T follicular helper cell (primary cell): ENCODE measurements around the gene ARHGAP26.
"Not testable (repeated sequence)": the region's sequence is repeated elsewhere in the genome, so short reads cannot be mapped to it uniquely, and the experiment has no call there.

Source experiments
- DNase-seq: peaks from one replicate; pipeline ENCODE4 v3.0.0-alpha.2; 2020; ENCODE audit warnings: low read depth

ARHGAP26 gene

DNA sequence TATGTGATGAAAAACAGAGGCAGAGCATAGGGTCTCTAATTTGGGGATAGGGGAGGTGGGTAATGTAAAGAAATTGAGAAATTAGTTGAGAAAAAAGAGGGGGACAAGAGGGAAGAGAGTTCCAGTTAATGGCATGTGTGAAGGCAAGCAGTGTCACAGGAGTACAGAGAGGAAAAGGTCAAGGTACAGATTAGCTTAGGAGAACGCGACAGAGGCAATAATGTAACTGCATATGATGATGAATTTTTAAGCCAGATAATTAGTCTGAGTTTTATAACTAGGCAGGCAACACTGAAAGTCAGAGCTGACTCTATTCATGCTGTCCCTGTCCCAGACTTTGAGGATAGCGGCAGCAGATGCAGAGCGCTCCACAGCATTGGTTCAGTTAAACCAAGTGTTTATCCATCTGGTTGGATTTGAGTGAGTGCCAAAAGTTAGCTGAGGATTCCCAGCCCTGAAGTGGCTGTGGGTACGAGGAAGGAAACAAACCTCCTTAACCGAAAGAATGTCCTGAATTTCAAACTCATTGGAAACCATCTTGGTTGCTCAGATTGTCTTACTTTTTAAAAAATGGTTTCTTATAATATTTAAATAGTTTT lies 315.2 kb downstream of the ARHGAP26 start:
- DNase-seq = no peak

DNA sequence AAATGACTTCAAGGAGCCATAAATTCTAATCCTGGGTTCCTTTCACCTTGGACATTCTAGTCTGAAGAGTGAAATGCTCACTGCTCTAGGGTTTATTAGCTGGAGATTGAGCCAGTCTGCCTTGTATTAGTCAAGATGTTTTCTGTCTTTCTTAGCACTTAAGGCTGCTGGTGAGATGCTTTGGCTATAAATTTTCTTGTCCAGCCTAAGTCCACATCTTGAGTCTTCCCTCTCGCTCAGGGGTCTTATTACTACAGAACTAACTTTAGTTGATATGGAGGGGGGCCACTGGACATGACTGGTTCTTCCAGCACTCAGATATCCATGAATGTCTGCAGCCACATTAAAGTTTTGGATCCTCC lies 316.4 kb downstream of the ARHGAP26 start:
- DNase-seq = no peak

DNA sequence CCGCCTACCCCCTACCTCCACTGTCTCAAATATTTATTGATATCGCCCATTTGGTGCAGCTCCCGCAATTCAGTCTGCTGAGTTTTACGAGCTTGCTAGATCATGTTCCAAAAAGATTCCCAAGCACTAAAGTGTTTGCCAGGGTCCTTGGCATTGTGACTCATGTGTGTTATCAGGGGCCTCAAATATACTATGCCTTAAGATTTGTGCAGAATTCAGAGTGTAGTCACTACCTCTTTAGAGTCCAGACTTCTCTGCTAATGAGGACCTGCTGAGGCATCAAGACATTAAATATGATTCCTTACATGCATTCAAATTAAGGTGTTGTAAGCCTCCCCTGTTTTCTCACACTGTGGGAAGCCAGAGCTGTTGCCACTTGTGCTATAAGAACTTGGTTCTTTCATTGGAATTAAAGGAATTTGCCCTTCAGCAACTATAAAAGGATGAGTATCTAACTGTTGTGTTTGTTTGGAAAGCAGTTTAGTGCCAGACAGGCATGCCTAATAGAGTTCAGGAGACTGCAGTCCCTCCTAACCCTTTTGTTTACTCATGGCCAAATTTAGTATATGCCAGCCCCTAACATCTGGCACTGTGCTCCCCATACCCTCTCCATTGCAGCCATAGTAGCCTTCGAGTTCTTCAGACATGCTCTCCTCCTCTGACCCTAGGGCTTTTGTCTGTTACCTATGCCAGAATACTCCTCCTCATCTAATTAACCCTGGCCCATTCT lies 316.9 kb downstream of the ARHGAP26 start:
- no peak for DNase-seq

DNA sequence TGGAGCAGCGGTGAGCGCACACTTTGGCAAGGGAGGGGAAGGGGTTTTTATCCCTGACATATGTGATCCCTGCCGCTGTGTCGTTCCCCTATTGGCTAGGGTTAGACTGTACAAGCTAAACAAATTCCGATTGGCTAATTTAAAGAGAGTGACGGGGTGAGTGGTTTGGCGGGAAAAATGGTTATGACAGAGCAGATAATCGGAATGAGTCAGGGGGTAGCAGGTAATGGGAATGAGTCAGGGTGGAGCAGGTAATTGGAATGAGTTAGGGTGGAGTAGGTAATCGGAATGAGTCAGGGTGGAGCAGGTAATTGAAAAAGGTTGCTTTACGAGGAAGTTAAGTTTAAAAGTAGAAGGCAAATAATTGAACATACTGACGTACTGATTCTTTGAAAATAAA lies 318.5 kb downstream of the ARHGAP26 start:
- DNase-seq = not testable (repeated sequence)

DNA sequence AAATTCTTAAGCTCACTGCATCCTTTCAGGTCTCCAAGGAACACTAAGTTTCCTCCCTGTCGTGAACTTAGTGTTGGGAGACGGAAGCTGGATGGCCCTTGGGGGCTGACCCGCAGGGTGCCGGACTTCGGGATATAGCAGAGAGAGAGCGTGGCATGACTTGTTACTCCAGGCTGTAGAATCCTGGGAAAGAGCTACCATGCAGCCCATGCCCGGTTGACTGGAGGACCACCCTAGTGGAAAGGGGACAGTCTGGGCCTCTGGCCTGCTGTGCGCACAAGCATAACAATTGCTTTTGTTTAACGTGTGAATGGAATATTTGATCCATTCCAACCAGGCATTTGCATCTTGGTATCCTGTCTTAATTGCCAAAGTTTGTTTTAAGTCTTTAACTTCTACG lies 319.9 kb downstream of the ARHGAP26 start:
- DNase-seq = not testable (repeated sequence)

DNA sequence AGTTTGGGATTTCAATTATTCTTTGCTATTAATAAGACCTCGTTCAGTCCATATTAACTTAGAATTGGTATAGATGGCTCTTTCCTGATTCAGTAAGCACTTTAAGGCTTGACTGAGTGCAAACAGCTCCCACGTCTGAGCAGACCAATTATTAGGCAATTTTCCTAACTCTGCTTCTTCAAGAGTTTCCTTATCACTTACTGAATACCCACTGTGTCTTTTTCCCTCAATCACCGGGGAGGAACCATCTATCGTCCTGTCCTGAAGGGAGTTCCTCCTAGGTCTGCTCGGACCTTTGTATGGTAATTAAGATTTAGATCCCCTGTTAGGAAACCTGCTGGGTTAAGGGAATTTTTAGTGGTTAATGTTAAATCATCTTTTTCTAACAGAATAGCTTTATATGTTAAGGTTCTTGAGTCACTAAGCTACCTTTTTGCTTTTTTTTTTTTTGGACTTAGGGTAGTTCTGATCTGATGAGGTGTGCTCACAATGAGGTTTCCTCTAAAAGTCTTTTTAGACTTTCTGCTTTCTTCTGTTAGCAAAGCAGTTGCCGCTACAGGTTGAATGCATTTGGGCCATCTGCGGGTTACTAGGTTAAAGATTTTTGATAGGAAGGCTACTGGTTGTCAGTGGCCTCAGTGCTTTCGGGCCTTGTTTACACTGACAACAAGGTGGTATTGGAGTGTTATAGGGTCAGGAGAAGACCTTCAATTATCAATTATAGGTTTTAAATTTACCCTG lies 322.7 kb downstream of the ARHGAP26 start:
- not testable (repeated sequence) for DNase-seq

DNA sequence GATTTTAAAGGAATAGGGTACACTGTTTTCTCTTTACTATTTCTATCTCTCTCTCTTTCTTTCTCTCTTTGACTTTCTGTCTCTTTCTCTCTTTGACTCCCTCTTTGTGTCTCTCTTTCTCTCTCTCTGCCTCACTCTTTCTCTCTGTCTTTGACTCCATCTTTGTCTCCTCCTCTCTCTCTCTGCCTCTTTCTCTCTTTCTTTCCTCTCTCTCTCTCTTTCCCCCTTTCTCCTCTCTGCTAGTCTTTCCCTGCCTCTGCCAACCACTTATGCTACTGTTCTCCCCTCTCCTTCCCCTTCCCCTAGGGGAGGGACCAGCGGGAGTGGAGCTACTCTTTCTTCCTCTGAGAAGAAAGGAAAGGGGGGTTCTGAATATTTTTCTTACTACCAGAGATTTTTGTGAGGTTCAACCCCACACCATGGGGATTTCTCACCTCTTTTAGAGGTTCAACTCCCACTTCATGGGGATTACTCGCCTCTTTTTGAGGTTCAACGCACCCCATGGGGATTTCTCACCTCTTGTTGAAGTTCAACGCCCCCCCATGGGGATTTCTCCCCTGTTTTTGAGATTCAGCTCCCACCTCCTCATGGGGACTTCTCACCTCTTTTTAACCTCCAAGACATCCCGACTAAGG lies 323.4 kb downstream of the ARHGAP26 start:
- no peak for DNase-seq

DNA sequence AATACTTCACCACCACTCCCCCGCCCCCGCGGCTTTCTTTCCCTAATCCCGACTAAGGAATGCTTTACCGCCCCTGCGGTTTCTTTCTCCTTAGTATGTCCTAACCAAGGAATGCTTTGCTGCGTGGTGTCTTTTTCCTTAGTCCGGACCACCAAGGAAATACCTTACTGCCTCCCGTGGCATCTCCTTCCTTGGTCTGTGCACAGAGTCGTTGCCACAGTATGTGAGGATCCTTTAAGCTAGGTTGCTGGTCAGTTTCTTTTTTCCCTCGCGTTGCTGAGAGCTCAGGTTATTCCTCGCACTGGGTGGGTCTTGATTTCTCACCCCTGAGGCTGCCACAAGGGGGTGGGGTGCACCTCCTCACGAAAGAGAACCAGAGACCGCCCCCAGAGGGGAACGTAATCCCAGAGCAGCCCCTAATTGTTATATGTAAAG lies 323.9 kb downstream of the ARHGAP26 start:
- no peak for DNase-seq

DNA sequence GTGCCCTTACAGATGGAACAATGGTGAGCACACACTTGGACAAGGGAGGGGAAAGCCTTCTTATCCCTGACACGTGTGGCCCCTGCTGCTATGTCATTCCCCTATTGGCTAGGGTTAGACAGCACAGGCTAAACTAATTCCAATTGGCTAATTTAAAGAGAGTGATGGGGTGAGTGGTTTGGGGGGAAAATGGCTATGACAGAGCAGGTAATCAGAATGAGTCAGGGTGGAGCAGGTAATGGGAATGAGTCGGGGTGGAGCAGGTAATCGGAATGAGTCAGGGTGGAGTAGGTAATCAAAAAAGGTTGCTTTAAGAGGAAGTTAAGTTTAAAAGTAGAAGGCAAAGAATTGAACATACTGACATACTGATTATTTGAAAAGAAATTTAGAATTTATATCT lies 324.4 kb downstream of the ARHGAP26 start:
- DNase-seq = not testable (repeated sequence)

DNA sequence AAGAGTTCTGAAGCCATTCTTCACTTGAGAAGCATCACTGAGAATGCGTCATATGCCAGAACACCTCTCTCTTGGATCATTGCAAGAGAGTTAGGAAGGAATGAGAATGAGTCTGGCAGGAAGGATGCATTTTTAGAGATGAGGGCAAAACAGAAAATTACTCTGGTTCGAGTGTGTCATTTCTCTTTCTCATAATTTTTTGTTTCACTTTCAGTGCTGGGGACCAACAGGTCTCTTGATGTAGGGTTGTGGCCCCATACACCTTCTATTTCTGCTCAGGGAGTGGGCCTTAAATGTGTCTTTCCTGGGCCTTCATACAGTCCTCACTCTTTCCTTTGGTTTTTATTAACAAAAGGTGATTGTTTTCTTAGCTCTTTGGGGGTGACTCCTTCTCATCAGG lies 330.9 kb downstream of the ARHGAP26 start:
- no peak for DNase-seq

DNA sequence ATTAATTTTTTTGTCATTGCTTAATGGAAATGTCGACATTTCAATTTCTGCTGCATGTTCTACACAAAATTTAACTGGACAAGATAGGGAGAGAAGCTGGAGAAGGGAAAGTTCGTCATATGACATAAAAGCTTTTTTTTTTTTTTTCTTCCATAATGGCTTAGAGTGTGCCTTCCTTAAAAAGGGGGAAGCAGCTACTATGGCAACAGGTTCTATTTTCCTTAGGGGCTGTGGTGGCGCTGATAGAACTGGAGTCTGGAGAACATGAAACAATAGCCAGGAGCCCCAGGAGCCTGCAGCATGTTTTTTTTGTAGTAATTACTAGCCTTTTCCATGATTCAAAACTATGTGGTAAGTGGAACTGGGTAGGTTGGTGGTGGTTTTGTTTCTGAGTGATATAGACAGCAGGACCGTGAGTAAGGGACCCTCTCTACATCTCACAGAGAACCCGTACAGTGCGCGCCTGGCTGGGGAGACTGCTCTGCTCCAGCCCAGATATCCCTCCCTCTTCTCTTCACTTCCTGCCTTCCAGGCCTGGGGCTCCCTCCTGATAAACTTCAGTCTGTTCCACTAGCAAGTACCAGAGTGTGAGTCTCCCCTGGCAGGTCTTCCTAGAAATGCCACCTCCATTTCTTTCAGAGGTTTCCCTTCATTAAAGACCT lies 331.7 kb downstream of the ARHGAP26 start:
- no peak for DNase-seq

DNA sequence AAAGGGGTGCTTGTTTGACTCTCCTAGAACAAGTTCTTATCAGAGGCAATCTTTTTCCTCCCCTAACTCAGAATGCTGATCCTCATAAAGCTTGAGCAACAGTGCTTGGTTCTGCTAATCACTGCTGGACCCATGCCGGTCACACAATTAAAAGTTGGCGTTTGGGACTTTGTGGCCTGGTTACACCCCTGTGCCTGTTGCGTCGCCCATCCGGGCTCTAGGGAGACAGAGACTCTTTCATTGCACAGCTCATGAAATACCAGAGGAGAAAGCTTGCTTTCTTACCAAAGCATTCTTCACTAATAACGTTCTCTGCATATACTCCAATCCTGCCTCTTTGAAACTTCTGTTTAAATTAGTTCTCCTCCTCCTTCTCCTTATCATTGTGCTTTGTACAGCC lies 332.2 kb downstream of the ARHGAP26 start:
- no peak for DNase-seq

DNA sequence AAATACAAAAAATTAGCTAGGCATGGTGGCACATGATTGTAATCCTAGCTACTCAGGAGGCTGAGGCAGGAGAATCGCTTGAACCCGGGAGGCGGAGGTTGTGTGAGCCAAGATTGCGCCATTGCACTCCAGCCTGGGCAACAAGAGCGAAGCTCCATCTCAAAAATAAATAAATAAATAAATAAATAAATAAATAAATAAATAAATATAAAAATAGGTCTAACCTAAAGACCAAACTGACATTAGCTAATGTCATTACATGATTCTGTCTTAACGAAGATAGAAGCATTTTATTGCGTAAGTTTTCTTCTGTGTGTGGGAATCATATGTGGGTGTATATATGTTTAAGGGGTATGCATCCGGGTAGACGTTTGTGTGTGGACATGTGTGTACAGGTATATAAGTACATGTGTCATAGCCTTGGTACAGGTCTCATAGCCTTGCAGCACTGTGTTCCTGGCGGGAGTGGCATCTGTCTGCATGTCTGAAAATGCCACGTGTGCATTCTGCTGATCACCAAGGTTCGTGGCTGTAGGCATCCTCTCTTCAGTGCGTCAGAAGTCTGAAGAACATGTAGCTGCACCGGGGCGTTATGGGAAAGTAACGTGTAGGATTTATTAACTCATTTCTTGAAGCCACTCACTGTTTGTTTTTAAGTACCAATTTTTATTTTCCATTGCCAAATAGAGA lies 335.2 kb downstream of the ARHGAP26 start:
- no peak for DNase-seq

DNA sequence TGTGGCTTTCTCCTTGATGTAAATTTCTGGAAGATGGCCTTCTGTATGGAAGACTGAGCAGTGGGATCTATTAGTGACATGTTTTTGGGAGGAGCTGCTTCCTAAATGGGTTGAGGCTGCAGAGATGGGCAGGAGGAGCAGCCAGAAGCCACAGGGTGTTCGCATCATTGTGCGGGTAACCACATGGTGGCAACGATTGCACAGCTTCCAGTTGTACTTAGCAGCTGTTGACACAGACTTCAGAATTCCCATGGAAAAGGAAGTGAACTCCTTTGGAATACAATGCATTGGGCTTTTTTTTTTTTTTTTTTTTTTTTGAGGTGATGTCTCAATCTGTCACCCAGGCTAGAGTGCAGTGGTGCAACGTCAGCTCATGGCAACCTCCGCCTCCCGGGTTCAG lies 336.0 kb downstream of the ARHGAP26 start:
- no peak for DNase-seq

DNA sequence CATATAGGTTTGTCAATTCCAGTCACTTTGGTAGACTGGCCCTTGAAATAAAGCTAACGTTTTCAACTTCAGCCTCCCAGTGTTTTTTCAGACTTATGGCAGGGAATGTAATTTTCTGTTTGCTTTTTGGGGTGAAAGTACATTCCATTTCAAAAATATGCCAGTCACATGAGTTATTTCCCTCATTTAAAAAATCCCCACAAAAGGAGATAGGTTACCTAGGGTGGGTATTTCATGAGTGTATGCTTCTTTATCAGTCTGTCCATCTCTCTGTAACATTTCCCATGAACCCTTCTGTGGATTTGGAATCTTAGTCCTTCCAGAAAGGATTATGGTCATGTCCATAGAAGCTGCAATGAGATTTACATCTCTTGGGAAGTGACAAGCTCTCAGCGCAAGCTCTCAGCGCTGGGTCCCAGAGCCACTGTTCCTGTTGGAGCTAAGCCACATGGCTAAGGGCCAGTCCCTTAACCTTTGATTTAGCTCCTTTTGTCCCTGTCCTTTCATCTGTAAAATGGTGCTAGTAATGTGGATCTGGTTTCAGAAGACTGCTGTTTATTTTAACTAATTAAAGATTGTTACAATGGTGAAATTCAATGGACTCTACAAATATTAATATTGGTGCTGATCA lies 338.4 kb downstream of the ARHGAP26 start:
- DNase-seq = no peak

DNA sequence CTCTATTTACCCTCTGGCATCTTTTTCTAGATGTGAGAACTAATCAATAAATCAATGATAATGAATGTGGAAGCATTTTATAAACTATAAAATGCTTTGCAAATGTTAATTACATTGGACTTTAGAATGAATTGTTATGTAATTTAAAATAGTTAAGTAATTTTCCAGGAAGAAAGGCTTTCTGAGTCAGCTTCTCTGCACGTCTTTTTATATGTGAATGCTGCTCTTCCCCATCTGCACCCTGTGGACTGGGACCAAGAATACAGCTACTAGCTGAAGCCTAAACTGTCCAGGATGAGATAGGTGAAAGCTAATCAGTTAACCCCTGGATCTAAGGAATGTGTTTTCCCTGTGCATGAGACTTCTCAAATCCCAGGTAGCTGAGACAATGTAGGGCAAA lies 340.4 kb downstream of the ARHGAP26 start:
- DNase-seq = no peak

DNA sequence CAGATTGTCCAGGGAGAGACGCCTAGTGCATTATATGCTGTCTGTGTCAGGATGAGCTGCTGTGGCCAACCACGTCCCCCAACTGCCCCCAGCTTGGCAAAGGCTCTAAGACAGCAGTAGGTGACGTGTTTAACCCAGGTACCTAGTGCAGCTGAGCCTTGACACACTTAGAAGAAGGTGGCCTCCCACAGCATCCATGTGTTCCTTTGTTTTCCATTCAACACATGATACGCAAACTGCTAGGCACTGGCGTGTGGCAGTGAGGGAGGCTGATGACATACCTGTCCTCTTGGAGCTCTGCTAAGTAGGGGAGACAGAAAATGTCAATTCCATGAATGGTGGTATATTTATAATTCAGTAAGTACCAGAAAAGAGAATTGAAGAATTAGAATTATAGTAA lies 341.6 kb downstream of the ARHGAP26 start:
- no peak for DNase-seq

DNA sequence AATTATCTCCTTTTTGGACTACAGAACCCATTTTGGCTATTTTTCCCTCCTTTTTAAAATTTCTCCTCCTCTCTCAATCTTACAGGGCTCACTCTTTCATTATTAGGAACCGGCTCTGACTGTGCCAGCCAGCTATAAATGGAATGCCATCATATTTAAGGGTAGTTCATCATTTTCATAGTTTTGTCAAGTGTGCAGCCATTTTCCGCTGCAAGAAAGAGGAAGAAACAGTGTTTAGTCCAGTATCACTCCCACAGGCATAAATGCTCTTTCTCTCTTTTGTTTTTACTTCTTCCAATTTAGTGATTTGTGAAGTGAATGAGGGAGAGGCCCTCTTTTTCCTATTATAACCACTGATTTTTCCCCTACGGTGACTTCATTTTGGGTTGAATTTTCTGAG lies 343.3 kb downstream of the ARHGAP26 start:
- no peak for DNase-seq

DNA sequence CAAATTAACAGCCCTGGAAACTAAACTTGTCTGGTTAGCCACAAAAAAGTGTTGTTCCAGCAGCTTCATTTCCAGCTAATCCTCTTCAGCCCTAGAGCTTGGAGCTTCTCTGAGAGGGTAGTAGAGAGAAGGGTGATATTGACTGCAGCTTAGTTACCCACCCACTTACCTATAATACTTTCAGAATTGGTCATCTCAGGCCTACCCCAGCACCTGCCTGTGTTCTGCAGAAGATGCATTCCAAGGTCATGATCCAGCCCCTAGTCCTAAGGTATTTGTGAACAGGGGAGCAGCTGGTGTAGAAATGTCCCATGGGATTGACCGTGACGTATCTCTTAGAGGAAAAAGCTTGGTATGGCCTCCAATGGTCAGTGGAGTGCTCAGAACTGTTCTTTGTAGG lies 344.3 kb downstream of the ARHGAP26 start:
- no peak for DNase-seq

DNA sequence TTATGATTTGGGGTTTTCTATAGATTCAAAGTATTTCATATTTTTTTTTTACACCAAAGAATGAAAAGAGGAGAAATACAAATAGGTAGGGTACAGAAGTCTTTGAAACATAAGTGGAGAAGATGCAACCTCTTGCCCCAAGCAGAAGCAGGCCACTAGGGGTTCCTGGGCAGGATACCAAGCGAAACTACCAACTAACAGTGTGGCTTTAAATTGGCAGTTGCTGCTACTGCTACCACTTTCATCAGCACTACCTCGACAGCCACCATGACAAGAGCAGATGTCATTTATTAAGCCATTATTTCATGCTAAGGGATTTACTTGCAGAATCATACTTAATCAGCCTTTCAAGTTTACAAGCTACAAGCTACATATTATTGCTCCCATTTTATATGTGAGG lies 345.2 kb downstream of the ARHGAP26 start:
- DNase-seq = no peak

DNA sequence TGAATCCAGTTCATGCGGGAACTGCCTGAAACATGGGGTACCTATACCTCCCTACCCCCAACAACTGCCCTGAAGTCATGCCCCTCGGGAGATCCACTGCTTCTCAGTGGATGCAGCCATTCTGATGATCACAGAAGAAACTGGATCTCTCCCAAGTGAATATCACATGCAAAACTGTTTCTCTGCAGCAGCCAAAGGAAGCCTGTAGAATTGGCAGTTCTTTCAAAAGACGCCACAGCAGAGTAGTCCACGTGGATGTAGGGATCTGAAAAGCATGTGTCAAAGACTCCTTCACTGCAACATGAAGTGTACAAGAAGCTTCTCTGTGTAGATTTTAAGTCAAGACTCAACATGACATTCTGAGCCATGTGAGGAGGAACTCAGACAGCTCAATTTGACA lies 346.6 kb downstream of the ARHGAP26 start:
- no peak for DNase-seq
